CMK (cell line): ENCODE results near the gene COBLL1.

Experiments used
- DNase-seq: peaks from one replicate; pipeline ENCODE4 v3.0.0-alpha.2; 2010; ENCODE audit warnings: low read depth

Gene COBLL1

DNA sequence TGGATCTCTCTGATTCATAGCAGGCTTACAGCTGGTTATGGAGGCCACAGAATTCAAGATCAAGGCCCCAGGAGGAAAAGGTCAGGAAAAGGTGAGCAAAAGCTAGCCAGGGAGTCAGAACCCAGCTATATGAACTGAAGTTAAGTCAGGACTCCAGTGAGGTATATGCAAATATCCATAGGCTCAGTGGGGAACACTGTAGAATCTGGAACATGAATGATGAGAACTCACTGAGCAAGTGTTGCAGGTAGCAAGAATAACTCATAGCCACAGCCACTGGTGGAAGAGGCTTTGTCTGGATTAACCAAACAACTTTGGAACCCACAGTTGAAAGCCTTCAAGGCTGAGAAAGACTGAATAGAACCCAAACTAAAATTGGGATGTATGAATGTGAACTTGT is 24.7 kb downstream of the COBLL1 start:
- DNase-seq: no peak

DNA sequence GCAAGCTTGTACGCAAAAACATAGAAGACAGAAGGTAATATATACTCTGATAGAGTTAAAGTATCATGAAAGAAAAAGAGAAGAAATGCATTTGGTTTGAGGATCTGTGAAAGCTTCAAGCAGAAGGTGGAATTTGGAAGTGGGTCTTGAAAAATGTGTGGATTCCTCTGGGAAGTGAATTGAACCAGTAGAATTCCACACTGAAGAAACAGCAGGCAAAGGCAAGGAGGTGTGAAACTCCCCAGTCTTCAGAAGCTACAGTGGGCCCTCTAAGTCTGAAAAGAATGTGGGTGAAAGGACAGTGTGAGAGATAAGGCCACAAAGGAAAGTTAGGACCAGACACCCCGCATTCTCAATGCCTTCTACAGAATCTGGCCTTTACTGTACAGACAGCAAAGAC is 25.6 kb downstream of the COBLL1 start:
- no peak for DNase-seq

DNA sequence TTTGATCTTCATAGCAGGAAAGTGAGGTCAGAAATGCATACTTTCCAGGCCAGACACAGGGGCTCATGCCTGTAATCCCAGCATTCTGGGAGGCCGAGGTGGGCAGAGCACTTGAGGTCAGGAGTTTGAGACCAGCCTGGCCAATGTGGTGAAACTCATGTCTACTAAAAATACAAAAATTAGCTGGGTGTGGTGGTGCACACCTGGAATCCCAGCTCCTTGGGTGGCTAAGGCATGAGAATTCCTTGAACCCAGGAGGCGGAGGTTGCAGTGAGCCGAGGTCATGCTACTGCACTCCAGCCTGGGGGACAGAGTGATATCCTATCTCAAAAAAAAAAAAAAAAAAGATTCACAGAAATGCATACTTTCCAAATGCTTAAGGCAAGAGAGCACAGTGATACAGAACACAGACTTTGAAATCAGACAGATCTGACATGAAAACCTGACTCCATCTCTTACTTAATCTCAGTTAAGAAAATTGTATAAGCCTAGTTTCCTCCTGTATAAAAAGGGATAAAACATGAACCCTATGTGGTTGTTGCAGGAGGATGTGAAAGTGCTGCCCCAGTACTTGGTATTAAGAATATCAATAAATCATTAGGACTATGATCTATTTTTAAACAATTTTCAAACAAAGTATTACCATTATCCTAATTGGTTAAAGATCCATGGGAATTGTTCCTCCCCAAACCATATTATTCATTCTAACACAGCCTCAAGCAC is 26.4 kb downstream of the COBLL1 start:
- DNase-seq: no peak

DNA sequence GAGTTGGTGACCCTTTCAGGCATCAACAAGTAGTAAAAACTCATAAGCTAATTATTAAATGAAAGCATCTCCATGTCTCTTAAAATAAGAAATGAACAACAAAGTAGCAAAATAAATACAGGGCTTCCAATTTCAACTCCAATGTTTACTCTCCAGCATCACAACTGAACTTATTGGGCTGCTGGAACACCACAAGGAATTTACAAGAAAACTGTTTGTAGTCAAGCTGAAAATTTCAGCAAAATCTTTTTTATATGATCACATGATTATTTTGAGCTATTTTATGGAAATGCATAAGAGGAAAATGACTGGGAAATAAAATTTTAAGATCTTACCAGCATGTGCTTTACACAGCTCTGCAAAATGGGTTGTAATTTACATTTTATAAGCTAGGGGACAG is 28.1 kb downstream of the COBLL1 start:
- DNase-seq: no peak

DNA sequence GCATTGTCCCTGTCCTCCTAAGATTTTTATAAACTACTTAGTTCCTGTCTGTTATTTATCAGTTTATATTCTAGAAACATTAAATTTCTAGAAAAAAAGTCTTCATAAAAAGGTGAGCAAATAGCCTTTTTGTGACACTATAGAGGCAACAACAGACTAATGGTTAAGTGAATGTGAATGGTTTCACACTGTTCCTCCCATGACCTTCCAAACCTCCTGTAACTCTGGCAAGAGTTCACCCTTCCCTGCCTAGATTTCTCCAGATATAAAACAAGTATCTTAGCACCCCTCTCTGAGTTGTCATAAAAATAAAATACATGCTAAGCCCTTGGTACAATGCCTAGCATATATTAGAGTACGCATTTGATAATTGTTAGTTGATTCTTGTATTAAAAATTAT is 29.2 kb downstream of the COBLL1 start:
- DNase-seq: no peak

DNA sequence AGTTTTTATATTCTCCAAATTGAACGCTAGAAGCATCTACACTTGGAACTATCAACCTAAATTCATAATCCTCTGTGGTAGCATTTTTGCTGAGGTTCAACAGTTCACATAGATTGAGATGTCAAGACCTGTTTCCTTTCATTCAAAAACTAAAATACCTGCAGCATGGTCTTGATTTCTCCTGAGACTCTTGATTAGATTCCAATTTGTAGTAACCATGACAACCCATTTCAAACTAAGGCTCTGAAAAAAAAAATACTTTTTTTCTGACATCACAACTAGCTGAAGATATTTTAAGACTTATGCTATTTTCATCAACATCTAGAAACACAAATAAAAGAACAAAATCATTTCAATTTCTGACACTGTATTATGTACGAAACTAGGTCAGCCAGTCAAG is 29.8 kb downstream of the COBLL1 start:
- DNase-seq: no peak

DNA sequence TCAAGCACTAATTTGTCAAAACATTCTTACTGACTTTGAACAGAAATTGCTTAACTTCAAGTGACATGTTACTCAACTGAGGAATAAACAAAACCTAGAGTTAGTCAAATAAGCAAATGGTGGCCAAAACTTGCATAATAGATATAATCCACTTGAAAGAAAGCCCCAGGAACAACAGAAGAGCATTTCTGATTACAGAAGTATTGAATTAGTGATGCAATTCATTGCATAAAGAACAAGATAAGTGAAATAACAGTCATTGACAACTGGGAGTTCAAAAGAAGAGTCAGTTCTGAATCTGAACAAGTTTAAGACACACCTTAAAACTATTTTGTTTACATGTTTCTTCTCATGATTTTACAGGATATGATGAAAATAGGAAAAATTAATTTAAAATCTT is 30.8 kb downstream of the COBLL1 start:
- DNase-seq: no peak

DNA sequence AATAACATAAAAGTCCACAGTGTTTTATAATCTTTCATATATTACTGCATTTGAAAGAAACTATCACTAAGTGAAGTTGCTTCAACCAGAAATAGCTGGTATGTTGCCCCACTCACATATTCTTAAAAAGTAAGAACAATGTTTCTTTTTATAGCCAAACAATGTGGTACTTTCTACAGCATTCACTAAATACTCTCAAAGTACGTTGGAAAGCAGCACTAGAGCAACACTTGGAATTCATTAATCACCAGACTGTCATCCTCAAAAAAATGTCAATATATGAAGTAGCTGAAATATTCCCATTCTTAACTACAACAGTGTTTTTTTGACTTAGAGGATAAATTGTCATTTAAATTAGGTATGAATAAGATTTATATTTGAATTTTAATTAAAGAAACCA is 32.8 kb downstream of the COBLL1 start:
- no peak for DNase-seq

DNA sequence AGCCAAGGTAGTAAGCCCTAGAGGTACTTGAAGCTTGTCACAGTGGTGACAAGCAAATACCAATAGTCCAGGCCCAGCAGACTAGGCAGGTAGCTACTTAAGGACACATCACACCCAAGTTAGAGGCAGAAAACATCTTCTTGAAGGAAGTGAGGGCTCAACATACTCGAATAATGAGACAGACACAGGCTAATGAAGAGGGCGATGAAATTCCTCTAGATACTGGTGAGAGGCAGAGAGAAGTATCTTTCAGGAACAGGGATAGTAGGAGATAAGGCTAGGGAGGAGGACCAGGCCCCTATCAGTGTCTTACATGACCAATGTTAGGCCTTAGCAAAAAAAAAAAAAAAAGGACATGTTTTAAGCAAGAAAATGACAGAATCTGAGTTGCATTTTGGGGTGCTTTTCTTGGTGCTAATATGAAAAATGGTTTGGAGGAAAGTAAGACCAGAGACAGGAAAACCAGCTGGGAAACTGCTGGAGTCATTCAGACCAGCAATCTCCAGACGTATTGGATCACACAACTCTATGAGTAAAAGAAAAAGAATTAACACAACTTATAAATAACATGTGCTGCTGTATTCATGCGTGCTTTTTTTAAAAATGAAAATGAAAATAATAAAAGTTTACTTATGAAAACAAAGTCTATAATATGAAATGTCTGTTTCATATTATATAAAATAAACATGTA is 37.7 kb downstream of the COBLL1 start:
- DNase-seq: no peak

DNA sequence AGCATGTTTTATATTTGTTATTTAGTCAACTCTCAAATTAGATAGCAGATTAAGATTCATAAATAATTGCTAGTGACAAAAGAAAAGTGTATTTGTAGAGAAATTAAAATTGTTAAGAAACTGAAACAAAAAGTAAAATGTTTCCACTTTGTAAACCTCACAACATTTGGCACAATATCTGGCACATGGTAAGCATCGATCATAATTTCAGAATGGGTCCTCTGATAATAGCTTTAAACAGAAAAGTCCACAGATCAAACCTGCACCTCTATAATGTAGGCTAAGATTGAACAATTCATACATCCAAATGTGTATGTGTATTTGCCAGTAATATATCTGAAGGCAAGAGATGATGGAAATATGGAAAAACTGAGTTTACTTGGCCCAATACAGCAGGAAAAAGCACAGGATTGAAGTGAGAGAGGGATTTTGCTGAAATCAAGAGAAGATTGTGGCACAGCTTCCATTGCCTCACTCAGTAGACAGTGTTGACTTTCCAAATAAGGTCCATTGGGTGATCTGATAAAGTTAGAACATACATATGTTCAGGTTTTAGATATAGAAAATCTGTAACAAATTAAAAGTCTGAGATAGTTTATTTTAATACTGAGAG is 39.4 kb downstream of the COBLL1 start:
- DNase-seq: no peak

DNA sequence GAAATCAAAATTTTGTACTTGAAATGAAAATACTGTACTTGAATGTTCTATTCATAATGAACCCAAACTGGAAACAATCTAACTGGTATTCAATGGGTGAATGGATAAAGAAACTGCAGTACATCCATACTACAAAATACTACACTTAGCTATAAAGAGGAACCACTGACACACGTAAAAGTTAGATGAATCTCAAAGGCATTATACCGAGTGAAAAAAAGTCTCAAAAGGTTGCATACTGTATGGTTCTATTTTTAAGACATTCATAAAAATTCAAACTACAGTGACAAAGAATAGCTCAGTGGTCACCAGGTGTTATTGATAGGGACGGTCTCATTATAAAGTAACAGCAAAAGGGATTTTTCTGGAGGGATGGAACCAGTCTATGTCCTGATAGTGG is 41.1 kb downstream of the COBLL1 start:
- no peak for DNase-seq

DNA sequence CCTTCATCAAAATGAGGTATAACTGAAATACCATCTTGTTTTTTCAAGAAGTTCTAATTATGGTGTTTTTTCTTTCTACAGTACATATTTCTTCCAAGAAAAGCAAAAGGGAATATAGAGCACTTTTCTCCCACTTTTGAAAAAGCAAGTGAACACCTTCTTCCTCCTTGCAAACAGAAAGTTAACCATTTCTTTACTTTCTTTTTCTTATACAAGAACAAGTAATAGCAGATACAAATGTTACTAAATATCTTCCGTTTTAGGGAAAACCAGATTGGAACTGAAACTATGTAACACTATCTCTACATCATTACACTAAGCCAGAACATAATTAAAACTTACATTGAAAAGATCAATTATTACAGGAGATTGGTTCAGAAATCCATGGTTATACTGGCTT is 44.0 kb downstream of the COBLL1 start:
- DNase-seq: no peak

DNA sequence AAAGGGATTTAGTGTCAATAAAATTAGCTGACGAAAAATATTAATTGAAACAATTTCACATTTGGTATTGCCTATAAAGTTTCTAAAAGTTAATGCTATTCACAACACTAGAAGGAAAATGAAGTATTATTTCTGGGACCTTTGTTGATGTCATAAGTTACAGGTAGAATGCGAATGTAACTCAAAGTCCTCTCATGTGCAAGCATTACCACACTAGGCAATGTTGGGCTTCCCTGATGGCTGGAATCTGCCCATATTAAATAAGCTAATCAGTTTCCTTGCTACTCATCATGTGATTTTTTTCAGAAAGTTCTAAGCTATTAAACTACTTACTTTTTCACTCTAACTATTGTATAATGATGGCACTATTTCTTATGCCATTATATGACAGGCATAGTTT is 44.6 kb downstream of the COBLL1 start:
- no peak for DNase-seq

DNA sequence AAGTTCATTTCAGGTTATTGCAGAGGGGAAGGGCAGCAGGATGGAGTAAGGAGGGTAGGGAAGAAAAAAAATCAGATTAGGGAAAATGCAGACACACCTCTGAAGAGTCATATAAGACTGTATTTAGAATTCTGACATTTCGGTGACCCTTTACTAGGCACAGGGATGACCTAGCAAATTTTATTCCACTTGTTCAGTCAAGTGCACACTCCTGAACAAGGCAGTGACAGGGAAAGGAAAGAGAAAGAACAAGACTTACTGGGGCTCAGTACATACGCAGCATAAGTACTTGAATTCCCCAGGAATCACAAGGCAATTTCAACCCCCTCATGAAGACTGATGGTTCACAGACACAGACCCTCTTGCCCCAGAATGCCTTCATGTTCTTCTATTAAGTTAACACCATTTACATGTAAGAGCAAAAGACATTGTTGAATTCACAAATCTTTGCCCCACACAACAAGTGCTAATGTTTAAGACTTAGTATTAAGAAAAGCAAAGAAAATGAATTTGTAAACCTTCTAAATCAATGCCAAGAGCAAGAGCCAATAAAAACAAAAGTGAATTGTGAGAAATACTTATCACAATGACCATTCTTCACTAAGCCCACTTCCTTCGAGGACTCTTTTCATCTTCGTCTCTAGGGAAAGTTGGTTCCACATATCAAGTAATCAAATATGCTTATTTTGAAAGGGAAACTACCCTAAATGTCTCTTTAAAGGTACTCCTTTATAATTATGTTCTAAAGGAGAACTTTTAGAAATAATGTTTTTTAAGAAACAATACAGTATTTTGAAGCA is 47.0 kb downstream of the COBLL1 start:
- no peak for DNase-seq

DNA sequence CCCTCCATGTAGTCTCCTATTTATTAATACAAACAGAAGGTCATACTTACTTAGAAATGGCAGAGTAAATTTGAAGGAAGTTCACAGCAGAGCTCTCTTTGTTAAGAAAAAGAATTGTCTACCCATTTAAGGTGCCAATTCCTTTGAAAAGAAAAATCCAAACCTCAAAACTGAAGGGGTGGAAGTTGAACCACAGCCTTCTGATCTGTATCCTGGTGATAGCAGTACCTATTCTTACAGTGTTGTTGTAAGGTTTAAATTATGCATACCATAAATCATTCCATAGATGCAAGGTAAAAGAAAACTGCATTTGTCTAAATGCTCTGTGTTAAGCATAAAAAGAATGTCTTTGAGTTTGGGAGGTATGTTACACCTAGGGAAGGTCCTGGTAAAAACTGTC is 47.6 kb downstream of the COBLL1 start:
- no peak for DNase-seq

DNA sequence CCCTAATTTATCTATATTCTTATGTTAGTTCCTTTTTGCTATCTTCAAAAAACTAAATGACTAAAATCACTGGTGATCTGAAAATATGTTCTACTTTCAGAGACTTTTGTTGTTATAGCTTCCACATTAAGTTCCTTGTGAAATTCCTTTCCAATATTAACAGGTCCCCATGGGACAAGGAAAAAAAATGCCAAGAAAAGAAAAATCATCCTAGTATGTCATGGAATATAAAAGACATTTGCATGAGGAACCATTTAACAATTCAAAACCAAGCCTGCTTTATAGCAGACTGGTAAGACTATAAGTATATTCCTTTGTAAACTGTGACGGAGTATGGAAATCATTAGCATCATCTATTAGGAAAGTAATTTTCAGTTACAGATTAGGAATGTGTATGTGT is 48.1 kb downstream of the COBLL1 start:
- no peak for DNase-seq

DNA sequence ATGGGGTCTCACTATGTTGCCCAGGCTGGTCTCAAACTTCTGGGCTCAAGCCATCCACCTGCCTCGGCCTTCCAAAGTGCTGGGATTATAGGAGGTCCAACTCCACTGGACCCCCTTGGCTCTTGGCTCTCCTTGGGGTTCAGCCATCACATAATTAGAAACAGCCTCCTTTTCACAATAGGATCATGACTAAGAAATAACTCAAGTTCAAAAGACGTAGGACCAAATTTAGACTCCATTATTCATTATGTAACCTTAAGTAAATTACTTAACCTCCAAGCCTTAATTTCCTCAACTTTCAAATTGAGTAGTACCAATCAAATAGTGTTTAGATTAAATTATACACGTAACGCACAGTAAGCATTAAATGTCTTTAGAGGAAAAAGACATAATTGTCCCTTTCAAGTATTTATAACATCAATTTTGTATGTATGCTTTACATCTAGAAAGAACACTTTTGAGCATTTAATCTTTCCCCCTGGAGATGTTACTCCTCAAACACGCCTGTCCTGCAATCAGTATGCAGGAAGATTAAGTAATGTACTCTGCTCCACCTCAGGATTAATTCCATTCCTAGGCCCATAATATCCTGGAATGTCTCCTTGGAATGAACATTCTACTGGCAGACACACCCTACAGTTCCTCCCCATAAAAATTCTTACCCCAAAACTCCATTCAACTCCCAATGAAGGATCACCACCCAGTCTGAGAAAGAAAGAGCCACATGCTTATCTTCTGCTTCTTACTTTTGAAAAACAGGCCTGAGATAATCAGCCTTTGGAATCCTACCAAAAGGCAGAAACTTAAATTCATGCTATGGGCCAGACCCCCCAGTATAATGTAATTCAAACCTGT is 49.1 kb downstream of the COBLL1 start:
- DNase-seq: no peak

DNA sequence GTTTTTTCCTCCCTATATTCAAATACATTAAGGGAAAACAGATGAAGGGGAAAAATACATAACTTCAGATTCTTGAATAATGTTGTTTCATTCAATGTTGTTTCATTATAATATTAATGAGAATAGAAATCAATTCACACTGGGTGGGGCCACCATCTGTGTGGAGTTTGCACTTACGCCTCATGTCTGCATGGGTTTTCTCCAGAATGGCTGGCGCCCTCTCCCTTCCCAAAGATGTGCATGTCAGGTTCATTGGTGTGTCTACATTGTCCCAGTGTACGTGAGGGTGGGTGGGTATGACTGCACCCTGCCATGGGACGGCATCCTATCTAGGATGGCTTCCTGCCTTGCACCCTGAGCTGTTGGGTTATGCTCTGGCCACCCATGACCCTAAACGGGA is 51.7 kb downstream of the COBLL1 start:
- no peak for DNase-seq

DNA sequence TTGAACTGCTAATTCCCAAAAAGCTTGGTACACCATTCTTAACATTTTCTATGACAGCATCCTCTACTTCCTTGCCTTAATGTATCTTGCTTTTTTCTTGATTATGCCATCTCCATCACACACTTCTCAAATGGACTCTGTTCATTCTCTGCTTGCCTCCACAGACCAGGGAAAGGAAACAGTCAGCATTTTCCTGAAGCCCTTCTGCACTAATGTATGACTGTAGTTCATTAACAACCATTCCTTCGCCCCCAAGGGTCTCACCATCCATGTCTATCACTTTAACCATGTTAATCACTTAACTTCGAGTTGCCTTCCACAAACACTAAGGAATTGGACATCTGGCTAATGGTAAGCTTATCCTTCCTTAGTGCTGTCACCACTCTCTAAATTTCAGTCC is 54.8 kb downstream of the COBLL1 start:
- DNase-seq: no peak

DNA sequence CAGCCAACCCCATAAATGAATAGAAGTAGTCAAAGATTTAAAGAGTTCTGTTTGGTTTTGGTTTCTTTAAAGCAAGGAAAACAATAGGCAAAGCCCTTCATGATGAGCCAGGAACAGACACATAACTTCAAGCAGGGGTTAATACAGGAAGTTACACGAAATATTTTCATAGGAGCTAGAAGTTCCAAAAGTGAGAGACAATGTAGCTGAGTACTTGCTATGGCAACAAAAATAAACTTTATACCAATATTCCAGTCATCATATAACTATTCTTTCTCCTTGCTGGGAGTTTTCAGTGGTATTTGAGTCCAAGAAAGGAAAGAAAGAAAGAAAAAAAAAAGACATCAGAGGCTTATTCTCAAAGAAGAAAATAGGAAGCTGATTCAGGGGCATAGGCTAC is 56.2 kb downstream of the COBLL1 start:
- no peak for DNase-seq

DNA sequence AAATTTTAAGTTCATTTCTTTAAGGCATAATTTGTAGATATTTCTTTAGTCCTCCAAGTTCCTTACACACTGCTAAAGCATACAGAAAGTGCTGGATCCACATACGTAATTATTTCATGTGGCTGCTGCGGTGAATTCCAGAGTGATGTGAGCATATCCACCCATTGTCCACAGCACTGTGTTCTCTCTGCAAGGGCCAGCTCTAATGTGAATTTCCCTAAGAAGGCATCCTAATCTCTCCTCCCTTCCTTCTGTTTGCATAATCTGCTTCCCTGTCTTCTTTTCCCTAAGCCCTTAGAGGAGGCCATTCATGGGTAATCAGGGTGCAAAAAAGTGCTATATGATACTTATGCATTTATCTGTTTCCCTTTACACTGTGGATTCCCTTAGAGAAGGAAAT is 57.2 kb downstream of the COBLL1 start:
- DNase-seq: no peak

DNA sequence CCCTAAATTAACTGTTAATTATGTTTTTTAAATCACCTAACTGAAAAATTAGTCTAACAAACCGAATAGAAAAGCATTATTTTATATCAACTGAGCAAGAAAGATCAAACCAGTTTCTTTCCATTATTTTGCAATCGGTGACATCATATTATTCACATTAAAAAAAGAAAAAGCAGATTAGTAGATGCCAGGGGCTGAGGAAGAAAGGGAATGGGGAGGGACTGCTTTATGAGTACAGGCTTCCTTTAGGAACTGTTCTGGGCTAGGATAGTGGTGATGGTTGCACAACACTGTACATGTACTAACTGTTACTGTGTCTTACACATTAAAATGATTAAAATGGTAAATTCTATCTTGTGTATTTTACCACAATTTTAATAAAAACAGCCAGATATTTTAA is 59.3 kb downstream of the COBLL1 start:
- DNase-seq: no peak
